ENCODE data around the gene SNX32. TPM values are rescaled to one million over a fixed set of nuclear protein-coding genes. Genes with fewer than 3 reads are reported as not detected.
A peak's percentile ranks its signal among the peaks of the same experiment; 100 is the strongest.

Gene SNX32
- total RNA-seq, 2 donors from 2014 or later = 2.2 to 4.6 TPM

- Mint-ChIP-seq H3K27me3 (ENCODE audit: low read depth) (no peaks in the 10 kb centered on the region), H3K27ac (peak within 1 kb of the TSS; percentile 79), H3K4me3 (peak within 1 kb of the TSS; percentile 95 to 98), H3K36me3 (ENCODE audit: insufficient read depth in 2 of 2) (no peaks in the 10 kb centered on the region), H3K4me1 (ENCODE audit: low read depth) (peaks cover 14% of the 10 kb centered on the region), H3K9me3 (no peaks in the 10 kb centered on the region)
- ATAC-seq (replicated peaks in 1 of 2) = peak in 1 of 2 donors; percentile 1
- no peak for DNase-seq
These were observed 39.0 kb downstream of the SNX32 start, which contains the start of gene EFEMP2 for GRCh38 chr11:65872586-65873317. Gene EFEMP2, minus strand, starts transcription at chr11:65872800. Its CDS starts 446 bp downstream, at chr11:65872354.

GRCh38 chr11:65873318-65874156 is 39.8 kb downstream of the SNX32 start:
- no peaks in the 10 kb centered on the region for H3K9me3 Mint-ChIP-seq
- no peaks in the 10 kb centered on the region for H3K27me3 Mint-ChIP-seq (ENCODE audit: low read depth)
- peak overlapping the region; percentile 95 to 98 for H3K4me3 Mint-ChIP-seq
- H3K27ac Mint-ChIP-seq = peak overlapping the region; percentile 79
- H3K36me3 Mint-ChIP-seq (ENCODE audit: insufficient read depth in 2 of 2) = no peaks in the 10 kb centered on the region
- peaks cover 14% of the 10 kb centered on the region for H3K4me1 Mint-ChIP-seq (ENCODE audit: low read depth)
- DNase-seq (peak; percentile 96 to 99), ATAC-seq (replicated peaks in 1 of 2) (peak; percentile 87 to 88)

GRCh38 chr11:65879617-65880016 is 45.9 kb downstream of the SNX32 start, which contains the start of gene CTSW:
Gene CTSW, plus strand, starts transcription at chr11:65879837. Its CDS starts 18 bp downstream, at chr11:65879855.
- peaks cover 0 to 7% of the 10 kb centered on the region in 2 donors for H3K36me3 Mint-ChIP-seq (ENCODE audit: insufficient read depth in 2 of 2)
- no peaks in the 10 kb centered on the region for H3K27me3 Mint-ChIP-seq (ENCODE audit: low read depth)
- H3K4me3 Mint-ChIP-seq = peak within 1 kb of the TSS; percentile 70 to 71
- H3K27ac Mint-ChIP-seq = peak within 1 kb of the TSS; percentile 78
- H3K4me1 Mint-ChIP-seq (ENCODE audit: low read depth) = peaks cover 34% of the 10 kb centered on the region
- no peak for DNase-seq
- peak; percentile 27 to 62 for ATAC-seq (replicated peaks in 1 of 2)
- no peaks in the 10 kb centered on the region for H3K9me3 Mint-ChIP-seq

GRCh38 chr11:65880027-65880426 is 46.3 kb downstream of the SNX32 start:
- Mint-ChIP-seq H3K4me3 (peak overlapping the region; percentile 70 to 71), H3K36me3 (ENCODE audit: insufficient read depth in 2 of 2) (peaks cover 0 to 7% of the 10 kb centered on the region in 2 donors), H3K27ac (peak overlapping the region; percentile 46), H3K27me3 (ENCODE audit: low read depth) (no peaks in the 10 kb centered on the region), H3K4me1 (ENCODE audit: low read depth) (peaks cover 38% of the 10 kb centered on the region), H3K9me3 (no peaks in the 10 kb centered on the region)
- no peak for ATAC-seq (replicated peaks in 1 of 2)
- no peak for DNase-seq

GRCh38 chr11:65880844-65881421 is 47.2 kb downstream of the SNX32 start:
- ATAC-seq (replicated peaks in 1 of 2) (peak; percentile 32 to 37), DNase-seq (no peak)
- Mint-ChIP-seq H3K9me3 (no peaks in the 10 kb centered on the region), H3K4me1 (ENCODE audit: low read depth) (peaks cover 47% of the 10 kb centered on the region), H3K4me3 (peak overlapping the region; percentile 70 to 71), H3K36me3 (ENCODE audit: insufficient read depth in 2 of 2) (peaks cover 0 to 9% of the 10 kb centered on the region in 2 donors), H3K27ac (peak overlapping the region; percentile 78), H3K27me3 (ENCODE audit: low read depth) (no peaks in the 10 kb centered on the region)

- H3K27me3 Mint-ChIP-seq (ENCODE audit: low read depth) = no peaks in the 10 kb centered on the region
- H3K27ac Mint-ChIP-seq = no peak overlapping the region
- peaks cover 58% of the 10 kb centered on the region for H3K4me1 Mint-ChIP-seq (ENCODE audit: low read depth)
These were observed 48.6 kb downstream of the SNX32 start for GRCh38 chr11:65882120-65883057.

GRCh38 chr11:65883058-65883761 is 49.4 kb downstream of the SNX32 start:
- Mint-ChIP-seq H3K27ac (no peak overlapping the region), H3K4me1 (ENCODE audit: low read depth) (peaks cover 67% of the 10 kb centered on the region), H3K4me3 (no peak overlapping the region), H3K27me3 (ENCODE audit: low read depth) (no peaks in the 10 kb centered on the region), H3K9me3 (no peaks in the 10 kb centered on the region), H3K36me3 (ENCODE audit: insufficient read depth in 2 of 2) (peaks cover under 1 to 14% of the 10 kb centered on the region in 2 donors)
- ATAC-seq (replicated peaks in 1 of 2) (no peak), DNase-seq (no peak)

More at GRCh38 chr11:65882120-65883057, 48.6 kb downstream of the SNX32 start:
- H3K4me3 Mint-ChIP-seq = no peak overlapping the region
- ATAC-seq (replicated peaks in 1 of 2) (no peak), DNase-seq (no peak)
- H3K36me3 Mint-ChIP-seq (ENCODE audit: insufficient read depth in 2 of 2) = peaks cover 0 to 14% of the 10 kb centered on the region in 2 donors
- no peaks in the 10 kb centered on the region for H3K9me3 Mint-ChIP-seq

GRCh38 chr11:65883786-65884715 is 50.3 kb downstream of the SNX32 start:
- Mint-ChIP-seq H3K9me3 (no peaks in the 10 kb centered on the region), H3K27ac (peak overlapping the region; percentile 84), H3K4me1 (ENCODE audit: low read depth) (peaks cover 75% of the 10 kb centered on the region), H3K4me3 (no peak overlapping the region), H3K27me3 (ENCODE audit: low read depth) (no peaks in the 10 kb centered on the region), H3K36me3 (ENCODE audit: insufficient read depth in 2 of 2) (peaks cover 1 to 14% of the 10 kb centered on the region in 2 donors)
- DNase-seq (no peak), ATAC-seq (replicated peaks in 1 of 2) (no peak)

- Mint-ChIP-seq H3K4me3 (no peak overlapping the region), H3K27ac (peak overlapping the region; percentile 84), H3K4me1 (ENCODE audit: low read depth) (peaks cover 75% of the 10 kb centered on the region), H3K27me3 (ENCODE audit: low read depth) (no peaks in the 10 kb centered on the region), H3K36me3 (ENCODE audit: insufficient read depth in 2 of 2) (peaks cover 1 to 14% of the 10 kb centered on the region in 2 donors), H3K9me3 (no peaks in the 10 kb centered on the region)
- DNase-seq (peak; percentile 85 to 89), ATAC-seq (replicated peaks in 1 of 2) (peak; percentile 43 to 48)
These were observed 50.9 kb downstream of the SNX32 start for GRCh38 chr11:65884716-65885092.

- DNase-seq = no peak
- no peaks in the 10 kb centered on the region for H3K27me3 Mint-ChIP-seq (ENCODE audit: low read depth)
- no peak for ATAC-seq (replicated peaks in 1 of 2)
- no peak overlapping the region for H3K27ac Mint-ChIP-seq
- H3K4me1 Mint-ChIP-seq (ENCODE audit: low read depth) = peaks cover 77% of the 10 kb centered on the region
- H3K36me3 Mint-ChIP-seq (ENCODE audit: insufficient read depth in 2 of 2) = peaks cover 1 to 14% of the 10 kb centered on the region in 2 donors
- no peak overlapping the region for H3K4me3 Mint-ChIP-seq
- H3K9me3 Mint-ChIP-seq = no peaks in the 10 kb centered on the region
These were observed 51.5 kb downstream of the SNX32 start for GRCh38 chr11:65885231-65885630.
